BLaER1 treated with 17β-estradiol and CSF1 and Interleukin-3, amounts not matched to agents 10 nM and 100 nM (cell line): ENCODE data around the gene AVPI1.

Experiments
- H3K27ac ChIP-seq, 11 experiments: shearing (Covaris generic); formaldehyde crosslinking; 2 replicates each; pipeline ENCODE4 v1.8.1; 2022
- H3K27me3 ChIP-seq, 11 experiments: shearing (Covaris generic); formaldehyde crosslinking; 2 replicates each; pipeline ENCODE4 v1.8.1; 2022
- H3K36me3 ChIP-seq, 11 experiments: shearing (Covaris generic); formaldehyde crosslinking; 2 replicates each; pipeline ENCODE4 v1.8.1; 2022
- H3K4me1 ChIP-seq, 10 experiments: shearing (Covaris generic); formaldehyde crosslinking; 2 replicates each; pipeline ENCODE4 v1.8.1; 2022
- H3K4me2 ChIP-seq, 11 experiments: shearing (Covaris generic); formaldehyde crosslinking; 2 replicates each; pipeline ENCODE4 v1.8.1; 2022
- H3K4me3 ChIP-seq, 10 experiments: shearing (Covaris generic); formaldehyde crosslinking; 2 replicates each; pipeline ENCODE4 v1.8.1; 2022
- H3K9ac ChIP-seq, 11 experiments: shearing (Covaris generic); formaldehyde crosslinking; 2 replicates each; pipeline ENCODE4 v1.8.1; 2022
- H3K9me3 ChIP-seq, 11 experiments: shearing (Covaris generic); formaldehyde crosslinking; replicated peaks in 1 of 11; 2 replicates each; pipeline ENCODE4 v1.8.1; 2022
- H4K20me1 ChIP-seq, 11 experiments: shearing (Covaris generic); formaldehyde crosslinking; 2 replicates each; pipeline ENCODE4 v1.8.1; 2022
- Cebpa-rat ChIP-seq, 11 experiments: shearing (Covaris generic); IDR thresholded peaks; 2 replicates each; pipeline ENCODE4 v1.8.1; 2022

The AVPI1 gene

GRCh38 chr10:97682042-97682441 lies 5.0 kb downstream of the AVPI1 start:
- TF ChIP-seq Cebpa-rat (IDR thresholded peaks at IDR 0.05) = no peak
- Histone ChIP-seq H3K4me3 (no peak overlapping the region), H3K27ac (no peak overlapping the region), H4K20me1 (peaks cover 0 to 91% (median 0%) of the 10 kb centered on the region in 11 experiments; a peak in 8 of 22 replicates), H3K9me3 (no peaks in the 10 kb centered on the region), H3K4me1 (peaks cover 37 to 72% (median 42%) of the 10 kb centered on the region in 10 experiments), H3K4me2 (peak overlapping the region in 2 of 11 experiments; percentile 89 to 97; a peak in 4 of 22 replicates), H3K9ac (peak overlapping the region in 1 of 11 experiments; percentile 88; a peak in 2 of 22 replicates), H3K27me3 (no peaks in the 10 kb centered on the region), H3K36me3 (peaks cover 0 to 41% (median 0%) of the 10 kb centered on the region in 11 experiments; a peak in 7 of 22 replicates)

- H3K9ac ChIP-seq = no peak overlapping the region
- no peak overlapping the region for H3K4me3 ChIP-seq
- H3K4me2 ChIP-seq = no peak overlapping the region
- peaks cover 0 to 93% (median 0%) of the 10 kb centered on the region in 11 experiments; a peak in 8 of 22 replicates for H4K20me1 ChIP-seq
- no peaks in the 10 kb centered on the region for H3K27me3 ChIP-seq
- TF ChIP-seq Cebpa-rat (IDR thresholded peaks at IDR 0.05) = no peak
- peaks cover 0 to 63% (median 15%) of the 10 kb centered on the region in 11 experiments; a peak in 19 of 22 replicates for H3K36me3 ChIP-seq
- H3K4me1 ChIP-seq = peaks cover 18 to 66% (median 23%) of the 10 kb centered on the region in 10 experiments
- no peaks in the 10 kb centered on the region for H3K9me3 ChIP-seq
- H3K27ac ChIP-seq = no peak overlapping the region
These were observed 7.4 kb downstream of the AVPI1 start for GRCh38 chr10:97679594-97679993.

GRCh38 chr10:97676770-97677581 lies 10.1 kb downstream of the AVPI1 start:
- Histone ChIP-seq H3K36me3 (peaks cover 0 to 89% (median 28%) of the 10 kb centered on the region in 11 experiments; a peak in 19 of 22 replicates), H3K9me3 (no peaks in the 10 kb centered on the region), H3K4me2 (peak overlapping the region in 10 of 11 experiments; percentile 8 to 68 (median 34); a peak in 16 of 22 replicates), H3K9ac (peak overlapping the region in 6 of 11 experiments; percentile 2 to 36 (median 7); a peak in 5 of 22 replicates), H3K27ac (peak overlapping the region in 2 of 11 experiments; percentile 8 to 64; a peak in 4 of 22 replicates), H3K4me1 (peaks cover 8 to 47% (median 10%) of the 10 kb centered on the region in 10 experiments), H4K20me1 (peaks cover 0 to 93% (median 0%) of the 10 kb centered on the region in 11 experiments; a peak in 7 of 22 replicates), H3K27me3 (no peaks in the 10 kb centered on the region), H3K4me3 (no peak overlapping the region)
- no peak for TF ChIP-seq Cebpa-rat (IDR thresholded peaks at IDR 0.05)

GRCh38 chr10:97675222-97675621 lies 11.8 kb downstream of the AVPI1 start:
- no peaks in the 10 kb centered on the region for H3K27me3 ChIP-seq
- H3K9me3 ChIP-seq = no peaks in the 10 kb centered on the region
- H4K20me1 ChIP-seq = peaks cover 0 to 92% (median 0%) of the 10 kb centered on the region in 11 experiments; a peak in 7 of 22 replicates
- peaks cover 0 to 98% (median 28%) of the 10 kb centered on the region in 11 experiments; a peak in 19 of 22 replicates for H3K36me3 ChIP-seq
- H3K4me1 ChIP-seq = peaks cover 8 to 34% (median 10%) of the 10 kb centered on the region in 10 experiments
- H3K9ac ChIP-seq = peak overlapping the region in 1 of 11 experiments; percentile 41; a peak in 2 of 22 replicates
- TF ChIP-seq Cebpa-rat (IDR thresholded peaks at IDR 0.05) = no peak
- H3K4me3 ChIP-seq = no peak overlapping the region
- H3K4me2 ChIP-seq = no peak overlapping the region
- H3K27ac ChIP-seq = no peak overlapping the region

- peaks cover 0 to 90% (median 0%) of the 10 kb centered on the region in 11 experiments; a peak in 5 of 22 replicates for H4K20me1 ChIP-seq
- peak overlapping the region in 1 of 11 experiments; percentile 24; a peak in 2 of 22 replicates for H3K9ac ChIP-seq
- 0 out of 22 replicates have a peak overlapping the region, but pooled peaks of 1 of the 11 experiments have one; percentile 5 for H3K4me2 ChIP-seq
- H3K36me3 ChIP-seq = peaks cover 6 to 98% (median 33%) of the 10 kb centered on the region in 11 experiments; a peak in 19 of 22 replicates
- TF ChIP-seq Cebpa-rat (IDR thresholded peaks at IDR 0.05) = no peak
- H3K4me1 ChIP-seq = peaks cover 8 to 31% (median 10%) of the 10 kb centered on the region in 10 experiments
- no peaks in the 10 kb centered on the region for H3K27me3 ChIP-seq
- no peak overlapping the region for H3K4me3 ChIP-seq
- H3K9me3 ChIP-seq = no peaks in the 10 kb centered on the region
- H3K27ac ChIP-seq = no peak overlapping the region
These were observed 13.1 kb downstream of the AVPI1 start for GRCh38 chr10:97673736-97674525.

GRCh38 chr10:97669571-97669970 lies 17.5 kb downstream of the AVPI1 start:
- TF ChIP-seq Cebpa-rat (IDR thresholded peaks at IDR 0.05) = no peak

GRCh38 chr10:97667463-97667862 lies 19.6 kb downstream of the AVPI1 start:
- Histone ChIP-seq H3K9ac (no peak overlapping the region), H4K20me1 (peaks cover 0 to 56% (median 0%) of the 10 kb centered on the region in 11 experiments; a peak in 4 of 22 replicates), H3K9me3 (no peaks in the 10 kb centered on the region), H3K4me1 (peaks cover 0 to 9% (median 5%) of the 10 kb centered on the region in 10 experiments; a peak in 8 of 20 replicates), H3K36me3 (peaks cover 14 to 100% (median 31%) of the 10 kb centered on the region in 11 experiments; a peak in 18 of 22 replicates), H3K27ac (no peak overlapping the region), H3K4me3 (no peak overlapping the region), H3K4me2 (no peak overlapping the region), H3K27me3 (no peaks in the 10 kb centered on the region)
- TF ChIP-seq Cebpa-rat (IDR thresholded peaks at IDR 0.05) = no peak

More at GRCh38 chr10:97669571-97669970, 17.5 kb downstream of the AVPI1 start:
- Histone ChIP-seq H3K4me3 (no peak overlapping the region), H3K36me3 (peaks cover 14 to 100% (median 40%) of the 10 kb centered on the region in 11 experiments; a peak in 18 of 22 replicates), H3K27me3 (no peaks in the 10 kb centered on the region), H4K20me1 (peaks cover 0 to 75% (median 0%) of the 10 kb centered on the region in 11 experiments; a peak in 4 of 22 replicates), H3K9me3 (no peaks in the 10 kb centered on the region), H3K9ac (no peak overlapping the region), H3K4me1 (peaks cover 0 to 11% (median 2%) of the 10 kb centered on the region in 10 experiments; a peak in 5 of 20 replicates), H3K27ac (no peak overlapping the region), H3K4me2 (no peak overlapping the region)

- H3K9ac ChIP-seq = no peak overlapping the region
- TF ChIP-seq Cebpa-rat (IDR thresholded peaks at IDR 0.05) = no peak
- no peaks in the 10 kb centered on the region for H3K9me3 ChIP-seq
- no peak overlapping the region for H3K4me2 ChIP-seq
- no peaks in the 10 kb centered on the region for H3K27me3 ChIP-seq
- H3K27ac ChIP-seq = no peak overlapping the region
- H3K36me3 ChIP-seq = peaks cover 14 to 100% (median 34%) of the 10 kb centered on the region in 11 experiments; a peak in 19 of 22 replicates
- H3K4me1 ChIP-seq = peaks cover 0 to 9% (median 5%) of the 10 kb centered on the region in 10 experiments; a peak in 8 of 20 replicates
- H4K20me1 ChIP-seq = peaks cover 0 to 58% (median 0%) of the 10 kb centered on the region in 11 experiments; a peak in 4 of 22 replicates
- H3K4me3 ChIP-seq = no peak overlapping the region
These were observed 20.0 kb downstream of the AVPI1 start for GRCh38 chr10:97666992-97667391.
